OCI-LY7 (cell line): ENCODE results near the gene AATK. TPM values are rescaled to one million over a fixed set of nuclear protein-coding genes. Genes with fewer than 3 reads are reported as not detected.

Source experiments
- BruUV-seq: library from RNA; stranded (reverse); fragments of 400-500 nt; replicated peaks from 2 replicates; lab custom pipeline; 2021; lab: Mats Ljungman, UMichigan
- CTCF ChIA-PET: fragments of 300-600 bp; sonication (Branson Sonifier 250); formaldehyde crosslinking; loops from one replicate; lab custom pipeline; 2022; ENCODE audit warnings: antibody characterized with exemption; ENCODE audit not compliant: unreplicated experiment; lab: Charles Lee
- POLR2A ChIA-PET: fragments of 300-600 bp; sonication (Branson Sonifier 250); formaldehyde crosslinking; loops from one replicate; lab custom pipeline; 2022; ENCODE audit warnings: antibody characterized with exemption; lab: Charles Lee
- DNase-seq: peaks from one replicate; pipeline ENCODE4 v3.0.0-alpha.2; 2015; ENCODE audit warnings: low spot score
- H2AFZ ChIP-seq: fragments of 200-600 bp; sonication (generic), shearing (Covaris generic); 2 replicates; pipeline ENCODE4 v1.6.1; 2014; ENCODE audit warnings: mild to moderate bottlenecking, antibody characterized with exemption, low read length, moderate library complexity
- H3K27ac ChIP-seq: fragments of 200-600 bp; sonication (generic); 2 replicates; pipeline ENCODE4 v1.5.1; 2014; ENCODE audit warnings: mixed run types, low read depth, mild to moderate bottlenecking, moderate library complexity, low read length, inconsistent platforms; ENCODE audit not compliant: poor library complexity, severe bottlenecking
- H3K36me3 ChIP-seq: fragments of 200-600 bp; sonication (generic); 2 replicates; pipeline ENCODE4 v1.6.1; 2014; ENCODE audit warnings: mild to moderate bottlenecking, antibody characterized with exemption, low read length, moderate library complexity, mixed read lengths; ENCODE audit not compliant: insufficient read depth
- H3K4me1 ChIP-seq: fragments of 200-600 bp; sonication (generic); 2 replicates; pipeline ENCODE4 v1.5.1; 2014; ENCODE audit warnings: mild to moderate bottlenecking, low read length; ENCODE audit not compliant: insufficient read depth, poor library complexity, severe bottlenecking
- H3K4me2 ChIP-seq: fragments of 200-600 bp; sonication (generic); 2 replicates; pipeline ENCODE4 v1.6.1; 2014; ENCODE audit warnings: mild to moderate bottlenecking, low read length
- H3K4me3 ChIP-seq: fragments of 200-600 bp; sonication (generic); 2 replicates; pipeline ENCODE4 v1.5.1; 2014; ENCODE audit warnings: mild to moderate bottlenecking, low read depth, low read length; ENCODE audit not compliant: poor library complexity, severe bottlenecking
- H3K79me2 ChIP-seq: fragments of 200-600 bp; sonication (generic); 2 replicates; pipeline ENCODE4 v1.6.1; 2016; ENCODE audit warnings: low read depth, mild to moderate bottlenecking, low read length, moderate library complexity, mixed read lengths; ENCODE audit not compliant: insufficient read depth
- H3K9me2 ChIP-seq: fragments of 200-600 bp; sonication (generic); 2 replicates; pipeline ENCODE4 v1.6.1; 2016; ENCODE audit warnings: mild to moderate bottlenecking, low read length, mixed read lengths; ENCODE audit not compliant: insufficient read depth
- H3K9me3 ChIP-seq: fragments of 200-600 bp; sonication (generic); 2 replicates; pipeline ENCODE4 v1.6.1; 2014; ENCODE audit warnings: mild to moderate bottlenecking, mixed run types, low read length, mixed read lengths
- H4K20me1 ChIP-seq: fragments of 200-600 bp; sonication (generic); 2 replicates; pipeline ENCODE4 v1.6.1; 2014; ENCODE audit warnings: mild to moderate bottlenecking, antibody characterized with exemption, low read length, moderate library complexity, mixed read lengths; ENCODE audit not compliant: insufficient read depth
- EZH2phosphoT487 ChIP-seq: fragments of 200-600 bp; sonication (generic); IDR thresholded peaks from 2 replicates; pipeline ENCODE4 v1.6.1; 2018; ENCODE audit warnings: low read depth, borderline replicate concordance, mild to moderate bottlenecking, mixed run types, antibody characterized with exemption, low read length, moderate library complexity, mixed read lengths
- intact Hi-C: fragments of 100-400 bp; cut with micrococcal nuclease; formaldehyde crosslinking; loops from one replicate; pipeline ENCODE4 v1.10.0; 2022; ENCODE audit not compliant: unreplicated experiment
- total RNA-seq, 2 experiments: library from RNA; depleted of rRNA in 1 of 2; stranded (reverse); fragments of >200 nt in 1 of 2; shearing (Covaris generic) in 1 of 2; gene quantifications; 2 replicates each; pipeline ENCODE4 v1.2.3, GENCODE V29; 2014 to 2022
- TF ChIP-seq, protein P1 (sequence below): fragments of 200-600 bp; sonication (generic); conservative IDR thresholded peaks from 2 replicates; pipeline ENCODE4 v1.5.1; 2014; ENCODE audit warnings: mild to moderate bottlenecking, antibody characterized with exemption, low read length, moderate library complexity, mixed read lengths

The AATK gene
- total RNA-seq, 2 experiments from 2014 or later, result 0.03 TPM; not detected in 1

DNA sequence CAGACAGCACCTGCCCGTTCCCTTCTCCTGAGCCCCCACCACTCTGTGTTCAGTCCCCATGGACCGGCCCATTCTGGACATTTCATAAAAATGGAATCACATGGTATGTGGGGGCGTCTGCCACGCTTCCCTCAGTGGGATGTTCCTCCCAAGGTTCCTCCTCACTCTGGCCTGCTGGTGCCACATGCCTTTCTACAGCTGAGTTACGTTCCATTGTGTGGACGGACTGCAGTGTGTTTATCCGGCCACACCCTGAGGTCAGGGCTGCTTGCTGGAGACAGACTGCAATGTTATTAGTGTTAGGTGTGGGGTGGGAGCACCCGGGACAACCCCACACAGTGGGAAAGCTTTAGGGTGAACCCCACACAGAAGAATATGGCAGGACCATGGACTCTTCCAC, 5.9 kb upstream of the AATK start:
- H3K9me2 ChIP-seq, result no peaks in the 10 kb centered on the region
- H3K4me3 ChIP-seq, result no peak overlapping the region
- no peak for DNase-seq
- no peaks in the 10 kb centered on the region for H3K4me1 ChIP-seq
- no TSS peak for BruUV-seq
- no peaks in the 10 kb centered on the region for H3K36me3 ChIP-seq
- no peak overlapping the region for H2AFZ ChIP-seq
- peaks cover 10% of the 10 kb centered on the region; the same call in 1 of the 2 replicates for H3K9me3 ChIP-seq
- H3K79me2 ChIP-seq, result no peaks in the 10 kb centered on the region
- CTCF ChIA-PET, result no interaction called here
- POLR2A ChIA-PET, result no interaction called here
- H3K27ac ChIP-seq, result no peak overlapping the region
- H4K20me1 ChIP-seq, result no peaks in the 10 kb centered on the region
- no peak for TF ChIP-seq EZH2phosphoT487
- TF ChIP-seq, protein P1, sequence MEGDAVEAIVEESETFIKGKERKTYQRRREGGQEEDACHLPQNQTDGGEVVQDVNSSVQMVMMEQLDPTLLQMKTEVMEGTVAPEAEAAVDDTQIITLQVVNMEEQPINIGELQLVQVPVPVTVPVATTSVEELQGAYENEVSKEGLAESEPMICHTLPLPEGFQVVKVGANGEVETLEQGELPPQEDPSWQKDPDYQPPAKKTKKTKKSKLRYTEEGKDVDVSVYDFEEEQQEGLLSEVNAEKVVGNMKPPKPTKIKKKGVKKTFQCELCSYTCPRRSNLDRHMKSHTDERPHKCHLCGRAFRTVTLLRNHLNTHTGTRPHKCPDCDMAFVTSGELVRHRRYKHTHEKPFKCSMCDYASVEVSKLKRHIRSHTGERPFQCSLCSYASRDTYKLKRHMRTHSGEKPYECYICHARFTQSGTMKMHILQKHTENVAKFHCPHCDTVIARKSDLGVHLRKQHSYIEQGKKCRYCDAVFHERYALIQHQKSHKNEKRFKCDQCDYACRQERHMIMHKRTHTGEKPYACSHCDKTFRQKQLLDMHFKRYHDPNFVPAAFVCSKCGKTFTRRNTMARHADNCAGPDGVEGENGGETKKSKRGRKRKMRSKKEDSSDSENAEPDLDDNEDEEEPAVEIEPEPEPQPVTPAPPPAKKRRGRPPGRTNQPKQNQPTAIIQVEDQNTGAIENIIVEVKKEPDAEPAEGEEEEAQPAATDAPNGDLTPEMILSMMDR, result no peak
- no peak overlapping the region for H3K4me2 ChIP-seq
- intact Hi-C loops, result no loop called here

DNA sequence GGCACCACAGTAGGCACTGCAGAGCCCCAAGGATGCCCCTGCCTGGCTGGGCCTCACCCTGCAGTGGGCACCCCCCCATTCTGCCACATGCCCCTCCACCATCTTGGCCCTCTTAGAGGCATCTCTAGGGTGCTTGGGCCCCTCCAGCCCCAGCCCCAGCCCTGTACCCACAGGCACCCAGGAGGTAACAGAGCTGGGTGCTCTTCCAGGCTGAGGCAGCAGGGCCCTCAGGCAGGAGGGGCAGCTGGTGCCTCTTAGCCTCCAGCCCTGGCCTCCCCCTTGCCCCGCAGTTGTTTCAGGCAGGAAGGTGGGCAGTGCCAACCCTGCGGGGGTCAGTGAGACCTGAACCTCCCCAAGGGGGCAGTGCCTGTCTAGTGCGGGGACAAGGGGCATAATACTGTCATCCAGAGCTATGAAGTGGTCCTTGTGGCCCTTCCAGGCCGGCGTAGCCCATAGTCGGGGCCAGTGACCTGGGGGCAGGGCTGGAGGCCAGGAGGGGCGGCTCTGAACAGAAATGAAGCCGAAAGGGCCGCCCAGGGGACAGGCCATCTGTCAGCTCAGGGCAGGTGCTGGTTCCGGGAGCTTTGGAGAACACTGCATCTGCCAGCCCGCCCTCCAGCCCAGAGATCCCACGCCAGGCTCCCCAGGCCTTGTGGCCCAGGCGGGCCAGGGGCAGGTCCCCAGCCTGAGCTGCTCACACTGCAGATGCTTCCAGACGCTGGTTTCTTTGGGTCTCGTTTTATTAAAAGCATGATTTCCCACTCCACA, 4.9 kb upstream of the AATK start:
- Histone ChIP-seq H3K4me3 (no peak overlapping the region), H3K4me2 (no peak overlapping the region), H4K20me1 (no peaks in the 10 kb centered on the region), H3K9me2 (no peaks in the 10 kb centered on the region), H3K4me1 (no peaks in the 10 kb centered on the region), H3K79me2 (no peaks in the 10 kb centered on the region), H3K36me3 (no peaks in the 10 kb centered on the region), H2AFZ (no peak overlapping the region), H3K9me3 (peaks cover 10% of the 10 kb centered on the region; the same call in 1 of the 2 replicates), H3K27ac (no peak overlapping the region)
- BruUV-seq, result no TSS peak
- no peak for TF ChIP-seq EZH2phosphoT487
- TF ChIP-seq, protein P1, result no peak
- intact Hi-C loops, result no loop called here
- ChIA-PET POLR2A (no interaction called here), CTCF (interaction anchor here (0.6 kb wide), 1 partner anchor 466 kb away, joined by 3 read pairs; the partner anchor contains the start of gene NPLOC4)
- DNase-seq, result no peak

DNA sequence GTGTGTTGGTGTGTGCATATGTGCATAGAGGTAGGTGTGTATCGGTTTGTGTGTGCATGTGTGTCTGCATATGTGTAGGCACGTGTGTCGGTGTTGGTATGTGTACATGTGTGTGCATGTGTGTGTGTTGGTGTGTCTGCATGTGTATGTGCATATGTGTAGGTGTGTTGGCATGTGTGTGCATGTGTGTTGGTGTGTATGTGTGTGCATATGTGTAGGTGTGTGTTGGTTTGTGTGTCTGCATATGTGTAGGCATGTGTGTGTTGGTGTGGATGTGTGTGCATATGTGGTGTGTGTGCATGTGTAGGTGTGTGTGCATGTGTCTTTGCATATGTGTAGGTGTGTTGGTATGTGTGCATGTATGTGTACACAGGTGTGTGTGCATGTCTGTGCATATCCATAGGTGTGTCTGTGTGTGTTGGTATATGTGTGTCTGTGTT, 3.9 kb upstream of the AATK start:
- H3K9me2 ChIP-seq, result no peaks in the 10 kb centered on the region
- CTCF ChIA-PET, result no interaction called here

More for the DNA sequence above, 3.9 kb upstream of the AATK start:
- TF ChIP-seq, protein P1, result no peak
- no peak for TF ChIP-seq EZH2phosphoT487
- Histone ChIP-seq H3K79me2 (no peaks in the 10 kb centered on the region), H3K27ac (no peak overlapping the region), H3K36me3 (no peaks in the 10 kb centered on the region), H3K4me2 (no peak overlapping the region), H3K4me3 (no peak overlapping the region), H4K20me1 (no peaks in the 10 kb centered on the region), H3K9me3 (peaks cover under 1% of the 10 kb centered on the region; the same call in 1 of the 2 replicates), H3K4me1 (no peaks in the 10 kb centered on the region), H2AFZ (no peak overlapping the region)
- POLR2A ChIA-PET, result no interaction called here
- DNase-seq, result no peak
- intact Hi-C loops, result no loop called here
- BruUV-seq, result no TSS peak
